HG03460 (cell line): Measurements from ENCODE around the gene SLC44A2.
A peak's percentile ranks its signal among the peaks of the same experiment; 100 is the strongest.

Experiments used
- ATAC-seq: cut with Tn5 transposase; IDR thresholded peaks from one replicate; pipeline ENCODE4 v1.9.1; 2021; ENCODE audit not compliant: unreplicated experiment

SLC44A2 gene

GRCh38 chr19:10625003-10625761 lies at the start of gene SLC44A2:
Gene SLC44A2, plus strand, starts transcription at chr19:10625553. Its CDS starts 81 bp downstream, at chr19:10625634.
- no peak for ATAC-seq

GRCh38 chr19:10577951-10578350 lies 47.4 kb upstream of the SLC44A2 start:
- ATAC-seq = no peak

GRCh38 chr19:10580979-10581631 lies 44.2 kb upstream of the SLC44A2 start:
- ATAC-seq = no peak

- no peak for ATAC-seq
These were observed 43.3 kb upstream of the SLC44A2 start for GRCh38 chr19:10582091-10582490.

- no peak for ATAC-seq
These were observed 42.1 kb upstream of the SLC44A2 start for GRCh38 chr19:10583036-10583776.

- no peak for ATAC-seq
These were observed 39.0 kb upstream of the SLC44A2 start for GRCh38 chr19:10586396-10586795.

GRCh38 chr19:10587022-10587838 lies 38.1 kb upstream of the SLC44A2 start, which contains the start of gene AP1M2:
Gene AP1M2, minus strand, starts transcription at chr19:10587312. Its CDS starts 81 bp downstream, at chr19:10587231.
- ATAC-seq = no peak

GRCh38 chr19:10587839-10588150 lies 37.6 kb upstream of the SLC44A2 start:
- ATAC-seq = no peak

- ATAC-seq = no peak
These were observed 32.2 kb upstream of the SLC44A2 start for GRCh38 chr19:10593148-10593547.

- ATAC-seq = peak; percentile 58
These were observed 31.3 kb upstream of the SLC44A2 start for GRCh38 chr19:10593820-10594637.

GRCh38 chr19:10600149-10600548 lies 25.2 kb upstream of the SLC44A2 start:
- ATAC-seq = no peak

GRCh38 chr19:10601999-10602329 lies 23.4 kb upstream of the SLC44A2 start:
- no peak for ATAC-seq

- ATAC-seq = peak; percentile 44
These were observed 22.8 kb upstream of the SLC44A2 start for GRCh38 chr19:10602330-10603083.

- ATAC-seq = no peak
These were observed 22.1 kb upstream of the SLC44A2 start for GRCh38 chr19:10603084-10603872.

GRCh38 chr19:10603873-10604459 lies 21.4 kb upstream of the SLC44A2 start:
- ATAC-seq = no peak

- no peak for ATAC-seq
These were observed 20.8 kb upstream of the SLC44A2 start for GRCh38 chr19:10604460-10604980.

GRCh38 chr19:10611907-10612306 lies 13.4 kb upstream of the SLC44A2 start:
- ATAC-seq = no peak

- ATAC-seq = no peak
These were observed 12.7 kb upstream of the SLC44A2 start for GRCh38 chr19:10612499-10613119.
